Transverse colon (tissue), 4 donors: ENCODE measurements around the gene SLC35B2. TPM values are rescaled to one million over a fixed set of nuclear protein-coding genes. Genes with fewer than 3 reads are reported as not detected.
"Not testable (repeated sequence)": the region's sequence is repeated elsewhere in the genome, so short reads cannot be mapped to it uniquely, and the experiment has no call there.

ENCODE experiments used
- DNase-seq: peaks from one replicate; pipeline ENCODE4 v3.0.0-alpha.2; 2019
- H3K27ac ChIP-seq, 4 donors: fragments of 200-600 bp; sonication (generic); 2 replicates each; pipeline ENCODE4 v1.5.1; 2016 to 2018; ENCODE audit warnings: inconsistent platforms in 4 of 4
- H3K27me3 ChIP-seq: fragments of 200-600 bp; sonication (generic); 2 replicates; pipeline ENCODE4 v1.5.1; 2017; ENCODE audit warnings: inconsistent platforms
- H3K36me3 ChIP-seq, 4 donors: fragments of 200-600 bp; sonication (generic); 2 replicates each; pipeline ENCODE4 v1.5.1; 2017 to 2019; ENCODE audit warnings: inconsistent platforms in 4 of 4
- H3K4me1 ChIP-seq, 4 donors: fragments of 200-600 bp; sonication (generic); 2 replicates each; pipeline ENCODE4 v1.5.1; 2017 to 2020; ENCODE audit warnings: inconsistent platforms in 4 of 4
- H3K4me3 ChIP-seq, 4 donors: fragments of 200-600 bp; sonication (generic); 1 replicate in 1 of 4; 2 replicates in 3 of 4; pipeline versions ENCODE4 v1.5.1 to v1.6.1; 2017 to 2019; ENCODE audit warnings: inconsistent platforms in 4 of 4
- H3K9me3 ChIP-seq, 2 donors: fragments of 200-600 bp; sonication (generic); 2 replicates each; pipeline ENCODE4 v1.5.1; 2017 to 2019; ENCODE audit warnings: inconsistent platforms in 2 of 2
- CTCF ChIP-seq, 5 experiments: fragments of 200-600 bp in 3 of 5; fragments of 450-650 bp in 2 of 5; sonication (generic) in 3 of 5; IDR thresholded peaks; 1 replicate in 2 of 5; 2 replicates in 3 of 5; pipeline ENCODE4 v1.5.1; 2016 to 2017; ENCODE audit warnings: antibody characterized with exemption in 5 of 5, inconsistent platforms in 3 of 5, mild to moderate bottlenecking in 2 of 5, moderate library complexity in 1 of 5
- EP300 ChIP-seq: sonication (generic); formaldehyde crosslinking; IDR thresholded peaks from one replicate; pipeline ENCODE4 v1.6.1; 2017; ENCODE audit warnings: antibody characterized with exemption, low read depth
- POLR2A ChIP-seq: fragments of 450-650 bp; IDR thresholded peaks from one replicate; pipeline ENCODE4 v1.6.1; 2016; ENCODE audit warnings: antibody characterized with exemption, mild to moderate bottlenecking, moderate library complexity
- POLR2AphosphoS5 ChIP-seq, 3 donors: sonication (generic); formaldehyde crosslinking; IDR thresholded peaks; one replicate each; pipeline ENCODE4 v1.6.1; 2016; ENCODE audit warnings: antibody characterized with exemption in 3 of 3
- WGBS, 2 donors: methylation state at CpG; one replicate each; pipeline ENCODE4 v1.1.5; 2018; ENCODE audit warnings: low coverage in 1 of 2; 5-methylcytosine and 5-hydroxymethylcytosine counted together
- in situ Hi-C, 4 donors: fragments of 200-750 bp; cut with MboI; loops; one replicate each; pipeline versions ENCODE4 v1.15.0 to v1.15.1; 2017; ENCODE audit warnings: low sequenced_read_pairs in 3 of 4, low pct_ligation_motif_present in 1 of 4, low pct_unique_long_range_greater_than_20kb in 1 of 4
- intact Hi-C: fragments of 100-400 bp; cut with DNase I; formaldehyde crosslinking; loops from one replicate; pipeline ENCODE4 v1.15.1; 2023; ENCODE audit warnings: low total_unique reads
- total RNA-seq, 4 donors: library from RNA; depleted of rRNA; stranded (reverse); fragments of >200 nt; gene quantifications; one replicate each; pipeline ENCODE4 v1.1.0, GENCODE V29; 2016

Gene SLC35B2
- total RNA-seq, 4 donors from 2014 or later: 9.0 to 36.4 (median 22.5) TPM

GRCh38 chr6:44234101-44235025, 23.0 kb downstream of the SLC35B2 start:
- peaks cover 36 to 53% (median 39%) of the 10 kb centered on the region in 4 donors for H3K4me1 ChIP-seq
- H3K27me3 ChIP-seq: no peaks in the 10 kb centered on the region
- intact Hi-C loops: loop anchor here (2.0 to 5.0 kb wide), 2 partner anchors 14 to 62 kb away; no protein-coding TSS in a partner anchor
- peak; percentile 71 for DNase-seq
- in situ Hi-C loops: loop anchor here in 2 of 4 donors (10.0 kb wide), 2 partner anchors 60 to 70 kb away; no protein-coding TSS in a partner anchor
- no peak overlapping the region for H3K4me3 ChIP-seq
- no peaks in the 10 kb centered on the region for H3K36me3 ChIP-seq
- peak overlapping the region; percentile 62 to 94 (median 92) for H3K27ac ChIP-seq
- 36% methylated on average over 5 of the region's 5 CpGs; no CpG with 5 or more reads in 1 of the 2 donors for WGBS, 2 donors
- H3K9me3 ChIP-seq: no peaks in the 10 kb centered on the region
- TF ChIP-seq POLR2AphosphoS5 (IDR thresholded peaks at IDR 0.05): peak; percentile 45 to 76 (median 69)
- peak; percentile 50 to 68 (median 57) for TF ChIP-seq CTCF (IDR thresholded peaks at IDR 0.05)
- TF ChIP-seq EP300: no peak
- TF ChIP-seq POLR2A: no peak

DNA sequence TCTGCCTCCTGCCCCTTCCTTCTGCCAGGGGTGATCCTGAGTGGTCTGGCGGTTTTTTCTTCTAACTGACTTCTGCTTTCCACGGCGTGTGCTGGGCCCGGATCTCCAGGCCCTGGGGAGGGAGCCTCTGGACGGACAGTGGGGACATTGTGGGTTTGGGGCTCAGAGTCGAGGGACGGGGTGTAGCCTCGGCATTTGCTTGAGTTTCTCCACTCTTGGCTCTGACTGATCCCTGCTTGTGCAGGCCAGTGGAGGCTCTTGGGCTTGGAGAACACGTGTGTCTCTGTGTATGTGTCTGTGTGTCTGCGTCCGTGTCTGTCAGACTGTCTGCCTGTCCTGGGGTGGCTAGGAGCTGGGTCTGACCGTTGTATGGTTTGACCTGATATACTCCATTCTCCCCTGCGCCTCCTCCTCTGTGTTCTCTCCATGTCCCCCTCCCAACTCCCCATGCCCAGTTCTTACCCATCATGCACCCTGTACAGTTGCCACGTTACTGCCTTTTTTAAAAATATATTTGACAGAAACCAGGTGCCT, 23.7 kb downstream of the SLC35B2 start:
- H3K27me3 ChIP-seq: no peaks in the 10 kb centered on the region
- in situ Hi-C loops: loop anchor here in 2 of 4 donors (10.0 kb wide), 2 partner anchors 59 to 69 kb away; no protein-coding TSS in a partner anchor
- no peaks in the 10 kb centered on the region for H3K36me3 ChIP-seq
- intact Hi-C loops: loop anchor here (2.0 kb wide), 1 partner anchor 13 kb away; no protein-coding TSS in a partner anchor
- H3K4me3 ChIP-seq: no peak overlapping the region
- H3K9me3 ChIP-seq: no peaks in the 10 kb centered on the region
- peak; percentile 31 for TF ChIP-seq EP300
- no peak for TF ChIP-seq CTCF (IDR thresholded peaks at IDR 0.05)
- 74 to 88% methylated on average over 6 to 14 of the region's 14 CpGs for WGBS, 2 donors
- DNase-seq: no peak
- H3K27ac ChIP-seq: peak overlapping the region; percentile 62 to 94 (median 92)
- peaks cover 36 to 51% (median 39%) of the 10 kb centered on the region in 4 donors for H3K4me1 ChIP-seq

DNA sequence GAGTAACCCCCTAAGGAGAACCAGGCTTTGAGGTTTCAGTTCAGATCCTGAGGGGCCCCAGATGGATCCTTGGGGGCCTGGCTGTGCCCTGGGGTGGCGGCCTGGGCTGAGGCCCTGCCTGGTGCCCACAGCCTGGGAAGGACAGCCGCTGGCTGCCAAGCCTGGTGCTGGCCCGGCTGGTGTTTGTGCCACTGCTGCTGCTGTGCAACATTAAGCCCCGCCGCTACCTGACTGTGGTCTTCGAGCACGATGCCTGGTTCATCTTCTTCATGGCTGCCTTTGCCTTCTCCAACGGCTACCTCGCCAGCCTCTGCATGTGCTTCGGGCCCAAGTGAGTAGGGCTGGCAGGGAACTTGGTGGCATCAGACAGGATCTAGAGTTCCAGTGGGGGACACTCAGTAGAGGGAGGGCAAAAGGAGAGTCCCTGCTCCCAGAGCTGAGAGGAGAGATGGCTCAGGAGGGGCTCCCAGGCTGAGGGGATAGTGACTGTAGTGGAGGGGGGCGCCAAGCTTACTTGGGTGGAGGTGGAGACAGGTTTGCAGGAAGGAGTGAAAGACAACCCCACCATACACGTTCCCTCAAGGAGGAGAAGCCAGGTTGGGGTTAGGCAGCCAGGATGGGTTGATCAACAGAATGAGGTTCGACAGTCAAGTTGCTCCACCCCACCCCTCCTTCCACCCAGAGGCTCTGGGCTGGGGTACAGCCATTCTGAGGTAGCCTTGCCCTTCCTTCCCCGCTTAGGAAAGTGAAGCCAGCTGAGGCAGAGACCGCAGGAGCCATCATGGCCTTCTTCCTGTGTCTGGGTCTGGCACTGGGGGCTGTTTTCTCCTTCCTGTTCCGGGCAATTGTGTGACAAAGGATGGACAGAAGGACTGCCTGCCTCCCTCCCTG, 24.4 kb downstream of the SLC35B2 start:
- Histone ChIP-seq H3K36me3 (no peaks in the 10 kb centered on the region), H3K27ac (peak overlapping the region; percentile 62 to 94 (median 92)), H3K27me3 (no peaks in the 10 kb centered on the region), H3K4me3 (no peak overlapping the region), H3K4me1 (peaks cover 33 to 50% (median 38%) of the 10 kb centered on the region in 4 donors), H3K9me3 (no peaks in the 10 kb centered on the region)
- TF ChIP-seq POLR2AphosphoS5 (IDR thresholded peaks at IDR 0.05) (no peak), EP300 (no peak), POLR2A (no peak), CTCF (IDR thresholded peaks at IDR 0.05) (no peak)
- DNase-seq: no peak
- WGBS, 2 donors: 60 to 88% methylated on average over 2 to 14 of the region's 16 CpGs
- in situ Hi-C loops (loop anchor here in 2 of 4 donors (10.0 kb wide), 2 partner anchors 58 to 68 kb away; no protein-coding TSS in a partner anchor), intact Hi-C loops (no loop called here)

DNA sequence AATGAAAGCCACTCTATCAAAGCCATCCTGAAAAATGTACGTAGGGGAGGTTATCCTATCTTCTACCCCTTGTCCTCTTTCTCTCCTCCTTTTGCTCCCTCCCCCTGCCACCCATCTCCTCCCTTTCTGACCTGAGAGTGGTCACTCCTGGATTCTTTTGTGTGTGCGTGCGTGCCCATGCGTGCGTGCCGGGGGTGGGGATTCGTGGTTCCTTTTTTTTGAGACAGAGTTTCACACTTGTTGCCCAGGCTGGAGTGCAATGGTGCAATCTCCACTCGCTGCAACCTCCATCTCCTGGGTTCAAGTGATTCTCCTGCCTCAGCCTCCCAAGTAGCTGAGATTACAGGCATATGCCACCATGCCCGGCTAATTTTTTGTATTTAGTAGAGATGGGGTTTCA, 25.9 kb downstream of the SLC35B2 start:
- in situ Hi-C loops: loop anchor here in 2 of 4 donors (10.0 kb wide), 2 partner anchors 57 to 67 kb away; no protein-coding TSS in a partner anchor
- intact Hi-C loops, DNase-seq, H3K27me3 ChIP-seq, H3K4me3 ChIP-seq, H3K9me3 ChIP-seq, H3K36me3 ChIP-seq: not testable (repeated sequence)
- Histone ChIP-seq H3K4me1 (peaks cover 27 to 56% (median 36%) of the 10 kb centered on the region in 4 donors), H3K27ac (peak overlapping the region in 3 of 4 donors; percentile 30 to 94 (median 94))
- WGBS, 2 donors: 77% methylated on average over 9 of the region's 9 CpGs; no CpG with 5 or more reads in 1 of the 2 donors
